Loucy (cell line): Measurements from ENCODE around the gene OGDH.

ENCODE experiments used
- EZH2phosphoT487 ChIP-seq: fragments of 200-600 bp; IDR thresholded peaks from 2 replicates; pipeline ENCODE4 v1.6.1; 2018; ENCODE audit warnings: antibody characterized with exemption, mild to moderate bottlenecking, moderate library complexity, borderline replicate concordance
- TF ChIP-seq, protein P1 (sequence below): fragments of 200-600 bp; sonication (generic); conservative IDR thresholded peaks from 2 replicates; pipeline ENCODE4 v1.5.1; 2014; ENCODE audit warnings: mild to moderate bottlenecking, antibody characterized with exemption, low read length

GRCh38 chr7:44749992-44750391, 143.6 kb downstream of the OGDH start:
- TF ChIP-seq, protein P1, sequence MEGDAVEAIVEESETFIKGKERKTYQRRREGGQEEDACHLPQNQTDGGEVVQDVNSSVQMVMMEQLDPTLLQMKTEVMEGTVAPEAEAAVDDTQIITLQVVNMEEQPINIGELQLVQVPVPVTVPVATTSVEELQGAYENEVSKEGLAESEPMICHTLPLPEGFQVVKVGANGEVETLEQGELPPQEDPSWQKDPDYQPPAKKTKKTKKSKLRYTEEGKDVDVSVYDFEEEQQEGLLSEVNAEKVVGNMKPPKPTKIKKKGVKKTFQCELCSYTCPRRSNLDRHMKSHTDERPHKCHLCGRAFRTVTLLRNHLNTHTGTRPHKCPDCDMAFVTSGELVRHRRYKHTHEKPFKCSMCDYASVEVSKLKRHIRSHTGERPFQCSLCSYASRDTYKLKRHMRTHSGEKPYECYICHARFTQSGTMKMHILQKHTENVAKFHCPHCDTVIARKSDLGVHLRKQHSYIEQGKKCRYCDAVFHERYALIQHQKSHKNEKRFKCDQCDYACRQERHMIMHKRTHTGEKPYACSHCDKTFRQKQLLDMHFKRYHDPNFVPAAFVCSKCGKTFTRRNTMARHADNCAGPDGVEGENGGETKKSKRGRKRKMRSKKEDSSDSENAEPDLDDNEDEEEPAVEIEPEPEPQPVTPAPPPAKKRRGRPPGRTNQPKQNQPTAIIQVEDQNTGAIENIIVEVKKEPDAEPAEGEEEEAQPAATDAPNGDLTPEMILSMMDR: no peak
- no peak for TF ChIP-seq EZH2phosphoT487
